Caco-2 (cell line): ENCODE measurements around the gene SUMO3. TPM values are rescaled to one million over a fixed set of nuclear protein-coding genes. Genes with fewer than 3 reads are reported as not detected.

Experiments used
- BruUV-seq: library from RNA; stranded (reverse); fragments of 400-500 nt; replicated peaks from 2 replicates; lab custom pipeline; 2021; lab: Mats Ljungman, UMichigan
- CTCF ChIA-PET: fragments of 300-600 bp; sonication (Branson Sonifier 250); formaldehyde crosslinking; loops from one replicate; lab custom pipeline; 2022; ENCODE audit warnings: antibody characterized with exemption; lab: Charles Lee
- POLR2A ChIA-PET: fragments of 300-600 bp; sonication (Branson Sonifier 250); formaldehyde crosslinking; loops from one replicate; lab custom pipeline; 2022; ENCODE audit warnings: antibody characterized with exemption; lab: Charles Lee
- DNase-seq, 2 experiments: peaks; one replicate each; pipeline versions ENCODE4 v3.0.0 to v3.0.0-alpha.2; 2020 to 2022
- H3K27me3 ChIP-seq: replicated peaks from 2 replicates; pipeline ENCODE4 v1.6.0; 2011; ENCODE audit warnings: low read length; ENCODE audit not compliant: control insufficient read depth, insufficient read depth
- H3K36me3 ChIP-seq: 2 replicates; pipeline ENCODE4 v1.5.1; 2011; ENCODE audit warnings: low read length; ENCODE audit not compliant: control insufficient read depth, insufficient read depth
- H3K4me1 ChIP-seq: fragments of 250-450 bp; sonication (Bioruptor Pico); 2 replicates; pipeline ENCODE4 v1.5.1; 2020; ENCODE audit warnings: mild to moderate bottlenecking
- H3K4me3 ChIP-seq: 2 replicates; pipeline ENCODE4 v1.5.1; 2011; ENCODE audit warnings: low read depth, mild to moderate bottlenecking, control low read depth, low read length
- H3K9me3 ChIP-seq: fragments of 250-450 bp; sonication (Bioruptor Pico); 2 replicates; pipeline ENCODE4 v1.5.1; 2020; ENCODE audit warnings: mild to moderate bottlenecking, moderate library complexity
- H3K27ac Mint-ChIP-seq: one replicate; pipeline ENCODE4 v1.8.0; 2022; ENCODE audit warnings: mixed read lengths; ENCODE audit not compliant: unreplicated experiment
- H3K27me3 Mint-ChIP-seq: one replicate; pipeline ENCODE4 v1.8.0; 2022; ENCODE audit warnings: mixed read lengths; ENCODE audit not compliant: insufficient read depth, unreplicated experiment
- H3K36me3 Mint-ChIP-seq: one replicate; pipeline ENCODE4 v1.8.0; 2022; ENCODE audit warnings: mild to moderate bottlenecking, mixed read lengths; ENCODE audit not compliant: insufficient read depth, unreplicated experiment
- H3K4me1 Mint-ChIP-seq: one replicate; pipeline ENCODE4 v1.8.0; 2022; ENCODE audit warnings: low read depth, mixed read lengths; ENCODE audit not compliant: unreplicated experiment
- H3K4me3 Mint-ChIP-seq: one replicate; pipeline ENCODE4 v1.8.0; 2022; ENCODE audit warnings: mild to moderate bottlenecking, moderate library complexity, mixed read lengths; ENCODE audit not compliant: unreplicated experiment
- H3K9me3 Mint-ChIP-seq: one replicate; pipeline ENCODE4 v1.8.0; 2022; ENCODE audit warnings: mixed read lengths; ENCODE audit not compliant: unreplicated experiment
- CTCF ChIP-seq, 2 experiments: fragments of 200-600 bp in 1 of 2; IDR thresholded peaks; 1 replicate in 1 of 2; 2 replicates in 1 of 2; pipeline versions ENCODE4 v1.5.1 to v1.8.0; 2011 to 2022; ENCODE audit warnings: antibody characterized with exemption in 1 of 2, control low read depth in 1 of 2, inconsistent platforms in 1 of 2, low read depth in 1 of 2, low read length in 1 of 2, mild to moderate bottlenecking in 1 of 2, moderate library complexity in 1 of 2; ENCODE audit not compliant: insufficient read depth in 1 of 2, severe bottlenecking in 1 of 2, unreplicated experiment in 1 of 2
- intact Hi-C: fragments of 100-400 bp; cut with micrococcal nuclease; formaldehyde crosslinking; loops from one replicate; pipeline ENCODE4 v1.10.0; 2022; ENCODE audit not compliant: unreplicated experiment
- total RNA-seq: library from RNA; stranded (reverse); gene quantifications from 2 replicates; pipeline ENCODE4 v1.2.3, GENCODE V29; 2022

Gene SUMO3
- total RNA-seq, 1 experiment from 2014 or later, result 118 TPM

- no peak for DNase-seq
- no peaks in the 10 kb centered on the region for H3K27me3 Mint-ChIP-seq
- H3K4me3 Mint-ChIP-seq, result no peak overlapping the region
- intact Hi-C loops, result no loop called here
- no peaks in the 10 kb centered on the region; the same call in 1 of the 2 replicates for H3K36me3 ChIP-seq
- H3K27me3 ChIP-seq, result no peaks in the 10 kb centered on the region
- TF ChIP-seq CTCF (IDR thresholded peaks at IDR 0.05; ENCODE audit: insufficient read depth in 1 of 2, low read depth in 1 of 2, low read length in 1 of 2, severe bottlenecking in 1 of 2, unreplicated experiment in 1 of 2), result no peak
- ChIA-PET CTCF (no interaction called here), POLR2A (no interaction called here)
- H3K27ac Mint-ChIP-seq, result no peak overlapping the region
- peaks cover 5% of the 10 kb centered on the region for H3K4me1 Mint-ChIP-seq
- H3K4me3 ChIP-seq, result no peak overlapping the region
- no peaks in the 10 kb centered on the region for H3K9me3 Mint-ChIP-seq
- no peaks in the 10 kb centered on the region for H3K9me3 ChIP-seq
- no TSS peak for BruUV-seq
- no peaks in the 10 kb centered on the region for H3K4me1 ChIP-seq
- peaks cover 86% of the 10 kb centered on the region for H3K36me3 Mint-ChIP-seq
Measured at GRCh38 chr21:44858291-44858690, 40.4 kb upstream of the SUMO3 start.

GRCh38 chr21:44857127-44857892 lies 39.4 kb upstream of the SUMO3 start:
- DNase-seq, result no peak
- Mint-ChIP-seq H3K27me3 (no peaks in the 10 kb centered on the region), H3K4me1 (peaks cover 5% of the 10 kb centered on the region), H3K9me3 (no peaks in the 10 kb centered on the region), H3K4me3 (no peak overlapping the region), H3K36me3 (peaks cover 86% of the 10 kb centered on the region), H3K27ac (no peak overlapping the region)
- intact Hi-C loops, result no loop called here
- no peak overlapping the region for H3K4me3 ChIP-seq
- ChIA-PET CTCF (no interaction called here), POLR2A (no interaction called here)
- no TSS peak for BruUV-seq
- no peaks in the 10 kb centered on the region for H3K4me1 ChIP-seq
- H3K27me3 ChIP-seq, result no peaks in the 10 kb centered on the region
- no peak for TF ChIP-seq CTCF (IDR thresholded peaks at IDR 0.05; ENCODE audit: insufficient read depth in 1 of 2, low read depth in 1 of 2, low read length in 1 of 2, severe bottlenecking in 1 of 2, unreplicated experiment in 1 of 2)
- no peaks in the 10 kb centered on the region for H3K9me3 ChIP-seq
- no peaks in the 10 kb centered on the region; the same call in 1 of the 2 replicates for H3K36me3 ChIP-seq

- Mint-ChIP-seq H3K4me3 (no peak overlapping the region), H3K27ac (no peak overlapping the region), H3K9me3 (no peaks in the 10 kb centered on the region), H3K36me3 (peaks cover 85% of the 10 kb centered on the region), H3K4me1 (no peaks in the 10 kb centered on the region), H3K27me3 (no peaks in the 10 kb centered on the region)
- no peak for TF ChIP-seq CTCF (IDR thresholded peaks at IDR 0.05; ENCODE audit: insufficient read depth in 1 of 2, low read depth in 1 of 2, low read length in 1 of 2, severe bottlenecking in 1 of 2, unreplicated experiment in 1 of 2)
- H3K27me3 ChIP-seq, result no peaks in the 10 kb centered on the region
- H3K9me3 ChIP-seq, result no peaks in the 10 kb centered on the region
- ChIA-PET CTCF (no interaction called here), POLR2A (no interaction called here)
- no peaks in the 10 kb centered on the region for H3K4me1 ChIP-seq
- no peaks in the 10 kb centered on the region; the same call in 1 of the 2 replicates for H3K36me3 ChIP-seq
- H3K4me3 ChIP-seq, result no peak overlapping the region
- no TSS peak for BruUV-seq
- DNase-seq, result no peak
- intact Hi-C loops, result no loop called here
Measured at GRCh38 chr21:44856131-44856530, 38.3 kb upstream of the SUMO3 start.
